Measurements from ENCODE around the gene MAP2K6.

GRCh38 chr17:69450918-69451317 is 36.4 kb downstream of the MAP2K6 start:
- TF ChIP-seq EZH2phosphoT487 (IDR thresholded peaks at IDR 0.05; ENCODE audit: insufficient read depth, low read depth) (no peak), EZH2 (IDR thresholded peaks at IDR 0.05; ENCODE audit: insufficient read depth, poor library complexity, severe bottlenecking) (no peak)
